ENCODE measurements around the gene SLCO4A1.

- TF ChIP-seq CTCF (IDR thresholded peaks at IDR 0.05; ENCODE audit: poor library complexity) (no peak), EZH2 (IDR thresholded peaks at IDR 0.05; ENCODE audit: borderline replicate concordance) (peak; percentile 75), EZH2phosphoT487 (IDR thresholded peaks at IDR 0.05; ENCODE audit: low read depth, severe bottlenecking, unreplicated experiment) (no peak)
Observed at GRCh38 chr20:62708591-62709536, 66.6 kb downstream of the SLCO4A1 start, which contains the start of gene NTSR1.
